T-helper 1 cell treated with Interleukin-12 subunit alpha and Interleukin-12 subunit beta and Interleukin-4 antibody, amounts not matched to agents 30 ng/mL and 1 ng/mL, for 36 hours (primary cell): Measurements from ENCODE around the gene FAM180A. TPM values are rescaled to one million over a fixed set of nuclear protein-coding genes. Genes with fewer than 3 reads are reported as not detected.
"Not testable (repeated sequence)": the region's sequence is repeated elsewhere in the genome, so short reads cannot be mapped to it uniquely, and the experiment has no call there.

Experiments used
- intact Hi-C: fragments of 100-400 bp; cut with micrococcal nuclease; formaldehyde crosslinking; loops from one replicate; pipeline ENCODE4 v1.15.1; 2024
- total RNA-seq: library from RNA; stranded (reverse); gene quantifications from 2 replicates; pipeline ENCODE4 v1.2.3, GENCODE V29; 2022

FAM180A gene
- total RNA-seq, 1 donor from 2014 or later = not detected

DNA sequence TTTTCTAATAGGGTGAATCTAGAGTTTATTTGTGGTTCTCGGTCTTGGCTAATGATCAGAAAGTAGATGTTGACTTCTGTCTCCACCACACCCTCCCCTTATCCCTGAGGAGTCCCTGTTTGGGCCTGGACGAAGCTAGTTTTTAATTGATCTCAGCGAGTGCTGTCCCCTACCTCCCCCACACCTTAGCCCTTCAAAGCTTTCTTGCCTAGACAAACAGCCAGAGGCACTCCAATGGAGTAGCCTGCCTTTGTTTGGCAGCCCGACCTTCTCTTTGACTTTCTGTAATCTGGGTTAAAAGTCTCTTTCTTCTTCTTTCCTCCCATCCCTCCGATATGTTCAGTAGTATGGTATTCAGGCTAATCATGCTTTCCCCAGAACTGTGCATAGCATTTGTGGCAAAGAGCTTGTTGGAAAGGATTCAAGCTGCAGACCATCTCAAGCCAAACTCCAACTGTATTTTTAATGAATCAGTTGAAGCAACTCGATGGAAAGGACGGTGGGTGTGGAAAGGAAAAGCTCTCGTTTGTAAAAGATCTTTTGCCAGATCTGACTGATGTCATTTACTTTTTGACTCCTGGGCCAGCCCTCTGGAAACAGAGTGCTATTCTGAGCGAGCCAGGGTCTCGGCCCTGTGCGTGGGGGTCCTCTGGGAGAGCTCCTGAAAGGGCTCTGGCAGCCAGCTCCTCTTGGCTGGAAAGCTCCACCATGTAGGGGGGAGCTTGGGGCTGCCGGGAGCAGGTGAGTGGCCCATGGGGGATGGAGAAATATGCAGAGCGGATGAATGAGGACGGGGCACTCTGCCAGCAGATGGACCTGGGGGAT is 4.5 kb downstream of the FAM180A start:
- intact Hi-C loops = no loop called here

- intact Hi-C loops = no loop called here
These were observed 6.2 kb downstream of the FAM180A start for GRCh38 chr7:135742371-135742770.

- intact Hi-C loops = no loop called here
These were observed 6.7 kb downstream of the FAM180A start for GRCh38 chr7:135741905-135742304.

DNA sequence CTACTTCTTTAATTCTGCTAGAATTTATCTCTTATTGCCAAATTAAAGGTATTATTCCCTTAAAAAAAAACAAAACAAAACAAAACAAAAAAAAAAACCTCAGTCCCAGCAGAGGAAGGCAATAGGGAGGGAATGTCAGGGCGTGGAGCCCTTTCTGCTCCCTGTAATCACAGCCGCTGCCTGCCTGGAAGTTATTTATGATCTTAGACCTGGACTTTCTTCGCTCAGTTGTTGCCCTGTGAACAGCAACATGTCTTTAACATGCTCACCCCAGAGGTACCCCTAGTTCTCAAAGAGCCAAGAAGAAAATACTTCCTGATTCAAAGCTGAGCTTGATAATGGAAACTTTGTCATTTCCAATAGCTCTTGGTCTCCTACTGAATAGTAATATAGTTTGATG is 7.7 kb downstream of the FAM180A start:
- intact Hi-C loops = no loop called here

- intact Hi-C loops = not testable (repeated sequence)
These were observed 11.3 kb downstream of the FAM180A start for GRCh38 chr7:135737306-135737647.

GRCh38 chr7:135736586-135737305 is 11.9 kb downstream of the FAM180A start:
- intact Hi-C loops = no loop called here

GRCh38 chr7:135734343-135734689 is 14.3 kb downstream of the FAM180A start:
- intact Hi-C loops = no loop called here

- intact Hi-C loops = no loop called here
These were observed 14.8 kb downstream of the FAM180A start for GRCh38 chr7:135733603-135734342.

DNA sequence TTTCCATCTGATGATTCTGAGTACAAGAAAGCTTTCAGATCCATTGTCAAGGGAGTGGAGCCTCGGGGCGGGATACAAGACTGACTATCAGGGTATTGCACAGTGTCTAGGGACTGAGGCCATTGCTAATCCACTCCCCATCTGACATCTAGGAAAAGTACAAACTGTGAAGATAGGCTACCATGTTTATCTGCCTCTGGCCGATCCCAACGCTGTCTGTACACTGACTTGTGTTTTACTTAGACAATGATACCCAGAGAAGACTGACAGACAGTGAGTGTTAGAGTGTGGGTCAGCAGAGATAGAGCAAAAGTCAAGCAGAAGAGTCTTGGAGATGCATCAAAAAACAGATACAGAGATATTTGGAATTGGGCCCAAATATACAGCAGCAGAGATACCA is 17.5 kb downstream of the FAM180A start:
- intact Hi-C loops = no loop called here

DNA sequence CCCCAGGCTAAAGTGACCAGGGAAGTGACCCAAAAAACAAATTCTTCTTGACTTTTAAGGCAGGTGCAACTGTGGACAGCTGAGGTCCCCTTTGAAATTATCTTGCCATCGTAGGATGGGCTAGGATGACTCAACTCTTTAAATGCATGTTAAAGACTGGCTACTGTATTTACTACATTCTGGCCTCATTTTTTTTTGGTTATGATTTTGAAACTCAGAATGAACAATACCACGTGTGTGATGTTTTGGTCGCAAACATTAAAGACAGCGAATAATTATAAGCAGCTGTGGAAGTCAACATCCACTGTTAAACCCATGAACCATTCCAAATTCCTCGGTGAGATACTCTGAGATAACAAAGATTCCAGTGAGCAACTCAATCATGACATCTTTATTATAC is 19.4 kb downstream of the FAM180A start:
- intact Hi-C loops = no loop called here

DNA sequence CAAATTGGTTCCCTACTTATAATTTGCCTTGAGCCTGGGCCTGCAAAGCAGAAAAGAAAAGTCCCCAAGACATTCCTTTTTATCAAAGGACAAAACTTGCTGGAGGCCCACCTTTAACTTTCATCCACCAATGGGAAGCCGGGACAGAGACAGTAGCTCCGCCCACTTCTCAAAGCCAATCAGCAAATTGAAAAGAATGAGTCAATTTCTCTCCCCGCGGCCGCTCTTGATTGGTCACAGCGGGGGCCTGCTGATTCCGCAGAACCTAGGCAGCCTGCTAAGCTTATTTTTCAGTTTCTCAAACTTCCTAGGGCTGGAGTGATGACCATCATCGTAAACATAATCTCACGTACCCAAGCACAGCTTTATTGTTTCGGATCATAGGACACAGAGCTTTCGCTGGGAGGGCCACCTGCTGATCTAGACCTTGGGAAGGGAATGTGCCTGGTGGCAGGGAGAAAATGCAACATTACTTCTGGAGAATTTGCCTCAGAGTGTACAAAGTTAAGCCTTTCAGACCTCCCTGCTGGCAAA is 20.4 kb downstream of the FAM180A start, which contains the start of gene SLC13A4:
TSS of gene SLC13A4 (minus strand) at position 51 of the 534 bp plus-strand sequence. CDS start 690 bp downstream, outside the sequence.
- intact Hi-C loops = no loop called here

GRCh38 chr7:135726911-135727673 is 21.5 kb downstream of the FAM180A start:
- intact Hi-C loops = no loop called here

GRCh38 chr7:135726276-135726788 is 22.3 kb downstream of the FAM180A start:
- intact Hi-C loops = no loop called here

DNA sequence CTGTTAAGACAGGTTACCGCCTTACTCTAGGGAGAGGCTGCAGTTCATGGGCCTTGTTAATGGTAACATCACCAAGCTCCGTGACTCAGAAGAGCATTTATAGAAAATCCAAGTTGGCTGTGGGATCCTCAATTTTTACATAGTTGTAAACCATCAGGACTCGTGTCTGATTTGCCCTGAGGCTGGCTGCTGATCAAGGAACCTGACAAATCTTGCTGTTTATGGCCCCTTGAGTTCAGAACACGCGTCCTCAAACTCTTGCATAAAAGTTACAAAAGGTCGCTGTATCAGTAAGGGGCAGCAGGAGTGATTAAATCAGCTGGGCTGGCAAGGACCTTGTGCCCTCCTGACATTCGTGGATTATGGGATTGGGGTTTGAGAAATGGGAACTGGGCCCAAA is 25.2 kb downstream of the FAM180A start:
- intact Hi-C loops = no loop called here

DNA sequence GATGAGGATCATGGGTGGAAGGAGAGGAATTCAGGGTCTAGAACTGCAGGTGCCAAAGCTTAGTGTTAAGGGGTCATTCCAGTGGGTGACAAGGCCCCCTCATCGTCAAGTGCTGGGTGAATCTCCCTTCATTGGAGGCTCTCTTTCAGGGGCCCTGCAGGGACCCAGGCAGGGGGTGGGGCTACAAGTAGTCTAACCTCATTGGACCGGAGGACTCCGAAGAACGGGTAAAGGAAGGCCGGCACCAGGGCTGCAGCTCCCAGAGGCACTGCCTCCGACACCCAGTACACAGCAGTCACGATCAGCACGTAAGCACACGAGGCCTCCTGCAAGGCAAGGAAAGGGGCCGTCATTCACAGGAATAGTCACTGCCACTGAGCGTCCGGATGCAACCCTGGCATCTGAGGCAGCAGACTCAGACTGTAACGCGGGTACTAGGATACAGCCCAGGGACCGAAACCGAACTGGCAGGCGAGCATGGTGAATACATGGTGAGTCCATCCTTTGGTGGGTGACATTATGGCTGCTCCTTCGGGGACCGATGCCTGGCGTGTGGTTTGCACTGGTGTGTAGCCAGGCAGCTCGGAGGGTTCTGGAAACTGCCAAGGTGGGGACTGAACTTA is 27.3 kb downstream of the FAM180A start:
- intact Hi-C loops = no loop called here

DNA sequence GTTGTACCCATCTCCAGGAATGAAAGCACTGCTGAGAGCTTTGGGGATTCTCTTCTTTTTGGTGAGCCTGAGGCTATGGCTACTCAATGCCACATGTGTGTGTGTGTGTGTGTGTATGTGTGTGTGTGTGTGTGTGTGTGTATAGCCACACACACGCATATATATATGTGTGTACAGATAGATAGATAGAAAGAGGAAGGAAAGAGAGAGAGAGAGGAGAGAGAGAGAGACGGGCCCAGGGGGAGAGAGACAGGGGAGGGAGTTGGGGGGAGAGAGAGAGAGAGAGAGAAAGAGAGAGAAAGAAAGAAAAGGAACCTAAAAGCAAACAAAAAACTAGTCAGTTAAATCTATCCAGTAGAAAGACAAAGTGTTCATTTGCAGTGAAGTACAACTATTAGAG is 28.9 kb downstream of the FAM180A start:
- intact Hi-C loops = no loop called here

DNA sequence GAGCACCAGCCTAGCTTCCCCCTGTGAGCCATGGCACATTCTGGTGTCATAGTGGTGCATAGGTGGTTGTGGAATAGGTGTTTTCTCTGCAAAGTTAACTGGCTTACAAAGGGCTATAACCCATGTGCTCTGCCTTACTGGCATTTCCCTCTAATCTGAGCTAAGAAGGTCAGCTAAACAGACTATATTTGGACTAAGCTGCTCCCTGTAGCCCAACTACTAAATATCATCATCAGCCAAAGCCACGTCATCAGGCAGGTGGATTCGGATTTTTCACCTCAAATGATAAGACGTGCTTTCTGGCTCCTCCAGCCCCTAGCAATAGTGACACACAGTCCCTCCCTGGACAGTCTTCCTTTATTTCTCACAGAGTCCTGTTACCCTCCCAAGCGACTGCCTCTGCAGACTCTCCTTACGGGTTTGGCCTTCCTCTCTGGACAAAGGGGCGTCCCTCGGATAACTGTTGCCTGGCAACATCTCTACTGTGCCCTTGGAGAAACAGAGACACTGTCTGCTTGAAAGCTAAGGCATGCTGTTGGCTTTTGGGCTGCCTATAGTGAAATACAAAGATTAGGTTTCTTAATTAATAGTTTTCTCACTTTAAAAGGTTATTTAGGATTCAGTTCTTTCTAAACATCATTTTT is 29.7 kb downstream of the FAM180A start:
- intact Hi-C loops = no loop called here

DNA sequence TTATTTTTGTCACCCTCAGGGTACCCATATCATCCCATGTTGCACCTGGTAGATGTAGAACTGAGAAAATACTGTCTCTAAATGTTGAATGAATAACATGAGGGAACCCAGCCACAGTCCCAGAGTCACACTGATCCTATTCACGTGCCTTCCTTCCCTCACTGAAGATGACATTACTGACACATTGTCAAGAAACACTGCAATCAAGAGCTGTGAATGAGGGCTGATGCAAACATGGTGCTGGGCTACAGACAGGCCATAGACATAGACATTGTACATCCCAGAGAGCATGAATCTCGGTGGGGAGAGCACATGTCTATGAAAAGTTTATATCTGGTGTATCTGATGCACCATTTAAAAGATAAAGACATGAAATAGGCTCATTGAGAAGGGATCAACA is 30.4 kb downstream of the FAM180A start:
- intact Hi-C loops = no loop called here

DNA sequence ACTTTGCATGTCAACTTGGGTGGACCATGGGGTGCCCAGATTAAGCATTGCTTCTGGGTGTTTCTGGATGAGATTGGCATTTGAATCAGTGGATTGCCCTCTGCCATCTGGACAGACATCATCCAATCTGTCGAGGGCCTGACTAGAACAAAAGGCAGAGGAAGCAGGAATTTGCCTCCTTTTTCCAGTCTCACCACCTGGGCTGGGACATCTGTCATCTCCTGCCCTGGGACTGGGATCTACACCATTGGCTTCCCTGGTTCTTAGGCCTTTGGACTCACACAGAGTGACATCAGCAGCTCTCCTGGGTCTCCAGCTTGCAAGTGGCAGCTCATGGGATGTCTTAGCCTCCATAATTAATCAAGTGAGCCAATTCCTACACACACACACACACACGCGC is 30.9 kb downstream of the FAM180A start:
- intact Hi-C loops = no loop called here

GRCh38 chr7:135716677-135717238 is 31.9 kb downstream of the FAM180A start:
- intact Hi-C loops = no loop called here
